ENCODE data around the gene HP. TPM values are rescaled to one million over a fixed set of nuclear protein-coding genes. Genes with fewer than 3 reads are reported as not detected.
"Not testable (repeated sequence)": the region's sequence is repeated elsewhere in the genome, so short reads cannot be mapped to it uniquely, and the experiment has no call there.

HP gene
- polyA plus RNA-seq, 4 donors = 0.25 to 2.2 (median 0.87) TPM

- DNase-seq (ENCODE audit: low read depth in 4 of 4, low spot score in 2 of 4) = peak in 2 of 4 donors; percentile 5 to 28
These were observed 12.1 kb upstream of the HP start for GRCh38 chr16:72042157-72042660.

- no peak for DNase-seq (ENCODE audit: low read depth in 4 of 4, low spot score in 2 of 4)
These were observed 11.2 kb upstream of the HP start for GRCh38 chr16:72043058-72043457.

GRCh38 chr16:72043539-72043938 is 10.8 kb upstream of the HP start:
- no peak for DNase-seq (ENCODE audit: low read depth in 4 of 4, low spot score in 2 of 4)

- DNase-seq (ENCODE audit: low read depth in 4 of 4, low spot score in 2 of 4) = no peak
These were observed 10.0 kb upstream of the HP start for GRCh38 chr16:72044296-72044695.

GRCh38 chr16:72044825-72045359 is 9.4 kb upstream of the HP start:
- DNase-seq (ENCODE audit: low read depth in 4 of 4, low spot score in 2 of 4) = no peak

- no peak for DNase-seq (ENCODE audit: low read depth in 4 of 4, low spot score in 2 of 4)
These were observed 5.2 kb upstream of the HP start for GRCh38 chr16:72049110-72049509.

- no peak for DNase-seq (ENCODE audit: low read depth in 4 of 4, low spot score in 2 of 4)
These were observed 3.4 kb upstream of the HP start for GRCh38 chr16:72050769-72051464.

- DNase-seq (ENCODE audit: low read depth in 4 of 4, low spot score in 2 of 4) = no peak
These were observed 2.5 kb upstream of the HP start for GRCh38 chr16:72051818-72052217.

- no peak for DNase-seq (ENCODE audit: low read depth in 4 of 4, low spot score in 2 of 4)
These were observed 1.6 kb downstream of the HP start for GRCh38 chr16:72055911-72056310.

- not testable (repeated sequence) for DNase-seq (ENCODE audit: low read depth in 4 of 4, low spot score in 2 of 4)
These were observed 3.0 kb downstream of the HP start for GRCh38 chr16:72057313-72057712.

- DNase-seq (ENCODE audit: low read depth in 4 of 4, low spot score in 2 of 4) = not testable (repeated sequence)
These were observed 4.8 kb downstream of the HP start for GRCh38 chr16:72059060-72059459.

GRCh38 chr16:72060405-72060804 is 6.1 kb downstream of the HP start:
- no peak for DNase-seq (ENCODE audit: low read depth in 4 of 4, low spot score in 2 of 4)

GRCh38 chr16:72061564-72061963 is 7.3 kb downstream of the HP start:
- no peak for DNase-seq (ENCODE audit: low read depth in 4 of 4, low spot score in 2 of 4)

- no peak for DNase-seq (ENCODE audit: low read depth in 4 of 4, low spot score in 2 of 4)
These were observed 10.1 kb downstream of the HP start for GRCh38 chr16:72064361-72064894.

GRCh38 chr16:72066747-72067146 is 12.4 kb downstream of the HP start:
- peak in 2 of 4 donors; percentile 5 to 49 for DNase-seq (ENCODE audit: low read depth in 4 of 4, low spot score in 2 of 4)

GRCh38 chr16:72068930-72069329 is 14.6 kb downstream of the HP start:
- DNase-seq (ENCODE audit: low read depth in 4 of 4, low spot score in 2 of 4) = no peak

- no peak for DNase-seq (ENCODE audit: low read depth in 4 of 4, low spot score in 2 of 4)
These were observed 18.4 kb downstream of the HP start for GRCh38 chr16:72072514-72073342.

GRCh38 chr16:72073560-72074230 is 19.4 kb downstream of the HP start:
- no peak for DNase-seq (ENCODE audit: low read depth in 4 of 4, low spot score in 2 of 4)

GRCh38 chr16:72075067-72075466 is 20.8 kb downstream of the HP start:
- not testable (repeated sequence) for DNase-seq (ENCODE audit: low read depth in 4 of 4, low spot score in 2 of 4)

GRCh38 chr16:72076991-72077706 is 22.8 kb downstream of the HP start:
- DNase-seq (ENCODE audit: low read depth in 4 of 4, low spot score in 2 of 4) = not testable (repeated sequence)

Measured in left renal cortex interstitium (tissue), 4 donors.